AG08396 (cell line): ENCODE measurements around the gene NRSN2.
A peak's percentile ranks its signal among the peaks of the same experiment; 100 is the strongest.

Source experiments
- DNase-seq: peaks from one replicate; pipeline ENCODE4 v3.0.0; 2012; ENCODE audit warnings: low spot score, mixed read lengths

NRSN2 gene

GRCh38 chr20:346640-347316 is at the start of gene NRSN2:
Gene NRSN2 (plus strand): TSS chr20:347111. CDS start chr20:349644, 2,533 bp downstream.
- DNase-seq, result peak; percentile 91

- DNase-seq, result peak; percentile 73
Observed at GRCh38 chr20:297925-298775, 48.8 kb upstream of the NRSN2 start.

- DNase-seq, result no peak
Observed at GRCh38 chr20:298776-299391, 48.0 kb upstream of the NRSN2 start.

- no peak for DNase-seq
Observed at GRCh38 chr20:300345-300990, 46.4 kb upstream of the NRSN2 start.

GRCh38 chr20:301886-302848 is 44.7 kb upstream of the NRSN2 start:
- no peak for DNase-seq

GRCh38 chr20:305745-306144 is 41.2 kb upstream of the NRSN2 start:
- DNase-seq, result no peak

GRCh38 chr20:308427-309038 is 38.4 kb upstream of the NRSN2 start:
- no peak for DNase-seq

GRCh38 chr20:309306-309840 is 37.5 kb upstream of the NRSN2 start:
- no peak for DNase-seq

- DNase-seq, result peak; percentile 97
Observed at GRCh38 chr20:309841-310644, 36.9 kb upstream of the NRSN2 start.

- DNase-seq, result no peak
Observed at GRCh38 chr20:310645-311044, 36.3 kb upstream of the NRSN2 start.

- no peak for DNase-seq
Observed at GRCh38 chr20:311609-312008, 35.3 kb upstream of the NRSN2 start.

- no peak for DNase-seq
Observed at GRCh38 chr20:312067-312466, 34.8 kb upstream of the NRSN2 start.

- no peak for DNase-seq
Observed at GRCh38 chr20:312866-313265, 34.0 kb upstream of the NRSN2 start.

- DNase-seq, result no peak
Observed at GRCh38 chr20:313402-313801, 33.5 kb upstream of the NRSN2 start.

- peak; percentile 42 for DNase-seq
Observed at GRCh38 chr20:313948-314347, 33.0 kb upstream of the NRSN2 start.

GRCh38 chr20:316316-317068 is 30.4 kb upstream of the NRSN2 start:
- DNase-seq, result peak; percentile 38

GRCh38 chr20:324177-325044 is 22.5 kb upstream of the NRSN2 start:
- peak; percentile 93 for DNase-seq
